B cell (primary cell): ENCODE measurements around the gene DMAC2. TPM values are rescaled to one million over a fixed set of nuclear protein-coding genes. Genes with fewer than 3 reads are reported as not detected.

Experiments
- ATAC-seq: fragments of 200-7000 bp; cut with Tn5 transposase; one replicate; pipeline ENCODE4 v1.10.0; 2021; ENCODE audit warnings: low read depth, mild to moderate bottlenecking, moderate number of reproducible peaks, moderate library complexity
- CTCF ChIA-PET: fragments of 350-600 bp; sonication (Branson Sonifier 250); formaldehyde crosslinking; loops from one replicate; lab custom pipeline; 2021; ENCODE audit warnings: antibody characterized with exemption, inconsistent platforms; lab: Charles Lee
- POLR2A ChIA-PET: fragments of 350-600 bp; sonication (Branson Sonifier 250); formaldehyde crosslinking; loops from one replicate; lab custom pipeline; 2021; ENCODE audit warnings: antibody characterized with exemption; lab: Charles Lee
- DNase-seq: peaks from one replicate; pipeline ENCODE4 v3.0.0; 2013
- H2AFZ ChIP-seq: 2 replicates; pipeline ENCODE4 v1.6.1; 2012; ENCODE audit warnings: mild to moderate bottlenecking, low read depth, low read length; ENCODE audit not compliant: insufficient read depth, poor library complexity, severe bottlenecking
- H3K27ac ChIP-seq, 2 donors: 1 replicate in 1 of 2; 2 replicates in 1 of 2; pipeline ENCODE4 v1.5.1; 2012 to 2013; ENCODE audit warnings: low read length in 2 of 2, mild to moderate bottlenecking in 2 of 2, moderate library complexity in 1 of 2
- H3K27me3 ChIP-seq, 4 experiments: fragments of 200-600 bp in 1 of 4; sonication (generic) in 1 of 4; replicated peaks in 1 of 4; 1 replicate in 2 of 4; 2 replicates in 2 of 4; pipeline versions ENCODE4 v1.6.1 to v1.7.0; 2013 to 2016; ENCODE audit warnings: low read length in 3 of 4, mild to moderate bottlenecking in 2 of 4, mixed read lengths in 1 of 4, moderate library complexity in 1 of 4; ENCODE audit not compliant: insufficient read depth in 4 of 4, control insufficient read depth in 3 of 4; ENCODE audit errors: control extremely low read depth in 1 of 4
- H3K36me3 ChIP-seq, 2 experiments: replicated peaks in 1 of 2; 1 replicate in 1 of 2; 2 replicates in 1 of 2; pipeline versions ENCODE4 v1.6.1 to v1.7.1; 2013; ENCODE audit warnings: low read length in 1 of 2; ENCODE audit not compliant: insufficient read depth in 2 of 2, control insufficient read depth in 1 of 2; ENCODE audit errors: control extremely low read depth in 1 of 2, extremely low read depth in 1 of 2
- H3K4me1 ChIP-seq, 2 donors: fragments of 200-600 bp in 1 of 2; sonication (generic) in 1 of 2; 1 replicate in 1 of 2; 2 replicates in 1 of 2; pipeline versions ENCODE4 v1.5.1 to v1.6.1; 2013 to 2017; ENCODE audit warnings: low read length in 2 of 2; ENCODE audit not compliant: control insufficient read depth in 2 of 2, insufficient read depth in 2 of 2
- H3K4me2 ChIP-seq: replicated peaks from 2 replicates; pipeline ENCODE3; 2012; ENCODE audit warnings: mild to moderate bottlenecking, low read depth, low read length; ENCODE audit not compliant: poor library complexity, severe bottlenecking
- H3K4me3 ChIP-seq, 5 experiments: fragments of 200-600 bp in 1 of 5; sonication (generic) in 1 of 5; 1 replicate in 3 of 5; 2 replicates in 2 of 5; pipeline versions ENCODE4 v1.5.1 to v1.7.0; 2011 to 2016; ENCODE audit warnings: low read length in 4 of 5, mild to moderate bottlenecking in 4 of 5, low read depth in 2 of 5, control low read depth in 1 of 5, moderate library complexity in 1 of 5; ENCODE audit not compliant: insufficient read depth in 1 of 5; ENCODE audit errors: control extremely low read depth in 1 of 5, extremely low read depth in 1 of 5
- H3K79me2 ChIP-seq: fragments of 200-600 bp; sonication (generic); one replicate; pipeline ENCODE4 v1.6.0; 2016; ENCODE audit warnings: low read length; ENCODE audit not compliant: control insufficient read depth, insufficient read depth
- H3K9ac ChIP-seq: fragments of 200-600 bp; sonication (generic); 2 replicates; pipeline ENCODE4 v1.6.1; 2017; ENCODE audit warnings: mild to moderate bottlenecking, low read length, moderate library complexity
- H3K9me3 ChIP-seq, 3 donors: one replicate each; pipeline versions ENCODE4 v1.6.1 to v1.7.1; 2013; ENCODE audit warnings: low read length in 2 of 3; ENCODE audit not compliant: control insufficient read depth in 2 of 3, insufficient read depth in 1 of 3; ENCODE audit errors: control extremely low read depth in 1 of 3
- H4K20me1 ChIP-seq: 2 replicates; pipeline ENCODE4 v1.6.0; 2012; ENCODE audit warnings: mild to moderate bottlenecking, low read length; ENCODE audit not compliant: insufficient read depth, control insufficient read depth, poor library complexity, severe bottlenecking
- H3K27ac Mint-ChIP-seq: one replicate; pipeline ENCODE4 v1.8.0; 2021; ENCODE audit warnings: mixed read lengths
- H3K27me3 Mint-ChIP-seq: one replicate; pipeline ENCODE4 v1.8.0; 2021; ENCODE audit warnings: mixed read lengths
- H3K4me1 Mint-ChIP-seq: one replicate; pipeline ENCODE4 v1.8.0; 2021; ENCODE audit warnings: mixed read lengths
- H3K4me3 Mint-ChIP-seq: one replicate; pipeline ENCODE4 v1.8.0; 2021; ENCODE audit warnings: mixed read lengths
- H3K9me3 Mint-ChIP-seq: one replicate; pipeline ENCODE4 v1.8.0; 2022; ENCODE audit warnings: mixed read lengths; ENCODE audit not compliant: insufficient read depth
- EZH2 ChIP-seq: IDR thresholded peaks from 2 replicates; pipeline ENCODE4 v1.6.1; 2012; ENCODE audit warnings: borderline replicate concordance, low read depth, mild to moderate bottlenecking, moderate library complexity, low read length; ENCODE audit not compliant: insufficient read depth, poor library complexity, severe bottlenecking
- WGBS: methylation state at CpG from one replicate; pipeline ENCODE4 v1.1.5; 2013; ENCODE audit warnings: missing lambda C conversion rate; ENCODE audit not compliant: insufficient coverage; 5-methylcytosine and 5-hydroxymethylcytosine counted together
- intact Hi-C: fragments of 100-400 bp; cut with micrococcal nuclease; formaldehyde crosslinking; loops from one replicate; pipeline ENCODE4 v1.10.0; 2022
- polyA plus RNA-seq: library from polyadenylated mRNA; depleted of rRNA; stranded (reverse); fragments of >200 nt; gene quantifications from 2 replicates; pipeline ENCODE4 v1.2.3, GENCODE V29; 2012
- total RNA-seq, 2 donors: library from RNA; stranded (reverse); fragments of 120-200 nt in 1 of 2; gene quantifications; 1 replicate in 1 of 2; 2 replicates in 1 of 2; pipeline versions ENCODE4 v1.2.3 to v1.2.4, GENCODE V29; 2013 to 2022
- TF ChIP-seq, protein P1 (sequence below): fragments of 200-600 bp; IDR thresholded peaks from one replicate; pipeline ENCODE4 v1.8.0; 2022; ENCODE audit warnings: antibody characterized with exemption, mild to moderate bottlenecking

The DMAC2 gene
- total and polyA plus RNA-seq, 2 donors (not counting 1 experiment from before 2014, with no cell fraction given) = 31.8 to 41.7 TPM

DNA sequence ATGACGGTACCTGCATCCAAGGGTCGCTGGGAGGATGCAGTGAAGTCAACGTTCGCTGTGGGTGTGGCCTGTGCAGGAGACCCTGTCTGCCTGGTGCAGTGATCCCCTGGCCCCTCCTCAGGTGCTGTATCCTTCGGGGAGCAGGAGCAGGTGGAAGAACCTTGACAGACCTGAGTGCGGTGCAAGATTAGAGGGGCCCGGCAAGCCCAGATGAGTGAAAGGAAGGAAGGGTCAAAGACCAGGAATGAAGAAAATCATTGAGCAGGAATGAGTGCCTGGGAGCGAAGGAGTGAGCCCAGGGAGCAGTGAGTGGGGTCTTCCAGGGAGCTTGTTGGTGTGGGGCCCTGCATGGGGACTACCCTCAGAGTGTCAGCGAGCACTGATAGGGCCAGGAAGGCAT is 25.3 kb downstream of the DMAC2 start:
- CTCF ChIA-PET = interaction anchor here (0.6 kb wide), 1 partner anchor 420 kb away, joined by 3 read pairs; no protein-coding TSS in a partner anchor
- H3K27me3 ChIP-seq = no peaks in the 10 kb centered on the region

DNA sequence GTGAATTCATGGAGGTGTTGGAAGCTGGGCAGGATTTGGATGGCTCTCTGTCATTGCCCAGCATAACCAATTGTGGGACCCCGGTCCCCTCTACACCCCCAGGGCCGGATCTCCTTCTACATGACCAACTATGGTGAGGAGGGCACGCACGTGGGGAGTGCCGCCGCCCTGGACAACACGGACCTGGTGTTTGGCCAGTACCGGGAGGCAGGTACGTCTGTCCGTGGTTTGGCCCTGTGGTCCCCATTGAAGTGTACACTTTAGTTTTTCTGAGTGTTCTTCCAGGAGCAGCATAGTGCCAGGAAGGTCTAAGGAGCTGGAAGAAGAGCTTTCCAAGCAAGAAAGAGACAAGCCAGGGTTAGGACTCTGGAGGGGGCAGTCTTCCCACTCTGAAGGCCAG is 25.8 kb downstream of the DMAC2 start:
- TF ChIP-seq EZH2 = no peak
- TF ChIP-seq, protein P1, sequence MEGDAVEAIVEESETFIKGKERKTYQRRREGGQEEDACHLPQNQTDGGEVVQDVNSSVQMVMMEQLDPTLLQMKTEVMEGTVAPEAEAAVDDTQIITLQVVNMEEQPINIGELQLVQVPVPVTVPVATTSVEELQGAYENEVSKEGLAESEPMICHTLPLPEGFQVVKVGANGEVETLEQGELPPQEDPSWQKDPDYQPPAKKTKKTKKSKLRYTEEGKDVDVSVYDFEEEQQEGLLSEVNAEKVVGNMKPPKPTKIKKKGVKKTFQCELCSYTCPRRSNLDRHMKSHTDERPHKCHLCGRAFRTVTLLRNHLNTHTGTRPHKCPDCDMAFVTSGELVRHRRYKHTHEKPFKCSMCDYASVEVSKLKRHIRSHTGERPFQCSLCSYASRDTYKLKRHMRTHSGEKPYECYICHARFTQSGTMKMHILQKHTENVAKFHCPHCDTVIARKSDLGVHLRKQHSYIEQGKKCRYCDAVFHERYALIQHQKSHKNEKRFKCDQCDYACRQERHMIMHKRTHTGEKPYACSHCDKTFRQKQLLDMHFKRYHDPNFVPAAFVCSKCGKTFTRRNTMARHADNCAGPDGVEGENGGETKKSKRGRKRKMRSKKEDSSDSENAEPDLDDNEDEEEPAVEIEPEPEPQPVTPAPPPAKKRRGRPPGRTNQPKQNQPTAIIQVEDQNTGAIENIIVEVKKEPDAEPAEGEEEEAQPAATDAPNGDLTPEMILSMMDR = no peak
- H3K36me3 ChIP-seq = peaks cover 0 to 53% of the 10 kb centered on the region in 2 experiments
- H3K27me3 ChIP-seq = no peaks in the 10 kb centered on the region
- intact Hi-C loops = no loop called here
- CTCF ChIA-PET = interaction anchor here (0.6 kb wide), 1 partner anchor 420 kb away, joined by 3 read pairs; no protein-coding TSS in a partner anchor
- ATAC-seq (no peak), DNase-seq (no peak)
- no peak overlapping the region for H3K4me2 ChIP-seq
- no peaks in the 10 kb centered on the region for H4K20me1 ChIP-seq
- Mint-ChIP-seq H3K27me3 (no peaks in the 10 kb centered on the region), H3K4me3 (no peak overlapping the region), H3K4me1 (peaks cover 10% of the 10 kb centered on the region), H3K9me3 (no peaks in the 10 kb centered on the region), H3K27ac (no peak overlapping the region)
- H3K27ac ChIP-seq = no peak overlapping the region
- peaks cover 26% of the 10 kb centered on the region for H3K79me2 ChIP-seq
- H3K9ac ChIP-seq = no peak overlapping the region
- H2AFZ ChIP-seq = no peak overlapping the region
- H3K4me3 ChIP-seq = no peak overlapping the region
- WGBS = 96% methylated on average over 10 of the region's 10 CpGs
- no peaks in the 10 kb centered on the region for H3K9me3 ChIP-seq
- POLR2A ChIA-PET = no interaction called here
- H3K4me1 ChIP-seq = peaks cover 6 to 9% of the 10 kb centered on the region in 2 donors

More for the DNA sequence above, 25.3 kb downstream of the DMAC2 start:
- no peaks in the 10 kb centered on the region for H3K9me3 Mint-ChIP-seq
- TF ChIP-seq, protein P1 = no peak
- TF ChIP-seq EZH2 = no peak
- peaks cover 0 to 57% of the 10 kb centered on the region in 2 experiments for H3K36me3 ChIP-seq
- no peak overlapping the region for H3K4me3 ChIP-seq
- H2AFZ ChIP-seq = no peak overlapping the region
- no peak overlapping the region for H3K27ac Mint-ChIP-seq
- no peak overlapping the region for H3K4me3 Mint-ChIP-seq
- peaks cover 6 to 9% of the 10 kb centered on the region in 2 donors for H3K4me1 ChIP-seq
- POLR2A ChIA-PET = no interaction called here
- H3K9me3 ChIP-seq = no peaks in the 10 kb centered on the region
- H3K4me2 ChIP-seq = no peak overlapping the region
- intact Hi-C loops = no loop called here
- no peak for DNase-seq
- no peak overlapping the region for H3K27ac ChIP-seq
- H4K20me1 ChIP-seq = no peaks in the 10 kb centered on the region
- H3K9ac ChIP-seq = no peak overlapping the region
- H3K79me2 ChIP-seq = peaks cover 26% of the 10 kb centered on the region
- ATAC-seq = no peak
- WGBS = 98% methylated on average over 9 of the region's 9 CpGs
- peaks cover 6% of the 10 kb centered on the region for H3K4me1 Mint-ChIP-seq
- H3K27me3 Mint-ChIP-seq = no peaks in the 10 kb centered on the region
